Fibroblast of lung (primary cell): Measurements from ENCODE around the gene LMF2.

Source experiments
- CTCF ChIP-seq, 2 donors: IDR thresholded peaks in 1 of 2; conservative IDR thresholded peaks in 1 of 2; 1 replicate in 1 of 2; 2 replicates in 1 of 2; pipeline ENCODE4 v1.5.1; 2011 to 2012; ENCODE audit warnings: low read length in 2 of 2, control low read depth in 1 of 2, inconsistent platforms in 1 of 2, low read depth in 1 of 2, mild to moderate bottlenecking in 1 of 2
- EZH2 ChIP-seq: IDR thresholded peaks from 2 replicates; pipeline ENCODE4 v1.5.1; 2012; ENCODE audit warnings: low read length, control low read depth, mild to moderate bottlenecking; ENCODE audit errors: missing control alignments

- TF ChIP-seq CTCF (conservative IDR thresholded peaks at IDR 0.05 in 1 of 2, IDR thresholded peaks at IDR 0.05 in 1 of 2; ENCODE audit: low read depth in 1 of 2, low read length in 2 of 2), result no peak
- TF ChIP-seq EZH2, result no peak
Observed at GRCh38 chr22:50531962-50532674, 24.6 kb upstream of the LMF2 start.
